Fibroblast of lung (primary cell): ENCODE results near the gene PRKAG2. TPM values are rescaled to one million over a fixed set of nuclear protein-coding genes. Genes with fewer than 3 reads are reported as not detected.

Source experiments
- DNase-seq, 2 donors: peaks; one replicate each; pipeline versions ENCODE4 v3.0.0 to v3.0.0-alpha.2; 2010; ENCODE audit warnings: low read depth in 2 of 2
- H2AFZ ChIP-seq: 2 replicates; pipeline ENCODE4 v1.5.1; 2012; ENCODE audit warnings: low read length, control low read depth, inconsistent platforms
- H3K27ac ChIP-seq: 2 replicates; pipeline ENCODE4 v1.5.1; 2011; ENCODE audit warnings: low read length, control low read depth; ENCODE audit not compliant: insufficient read depth
- H3K27me3 ChIP-seq: 2 replicates; pipeline ENCODE4 v1.5.1; 2011; ENCODE audit warnings: mild to moderate bottlenecking, low read length; ENCODE audit not compliant: control insufficient read depth, insufficient read depth
- H3K36me3 ChIP-seq: 2 replicates; pipeline ENCODE4 v1.5.1; 2011; ENCODE audit warnings: low read length; ENCODE audit not compliant: control insufficient read depth, insufficient read depth
- H3K4me1 ChIP-seq: 2 replicates; pipeline ENCODE4 v1.5.1; 2011; ENCODE audit warnings: low read length; ENCODE audit not compliant: control insufficient read depth, insufficient read depth; ENCODE audit errors: extremely low read depth
- H3K4me2 ChIP-seq: 2 replicates; pipeline ENCODE4 v1.5.1; 2011; ENCODE audit warnings: low read length, control low read depth; ENCODE audit not compliant: insufficient read depth; ENCODE audit errors: extremely low read depth
- H3K4me3 ChIP-seq, 4 experiments: fragments of 200-600 bp in 1 of 4; sonication (generic) in 1 of 4; replicated peaks in 1 of 4; 2 replicates each; pipeline ENCODE4 v1.5.1; 2011 to 2016; ENCODE audit warnings: low read length in 4 of 4, low read depth in 3 of 4, mild to moderate bottlenecking in 3 of 4, control low read depth in 2 of 4, inconsistent platforms in 1 of 4, mixed read lengths in 1 of 4; ENCODE audit not compliant: insufficient read depth in 1 of 4; ENCODE audit errors: control extremely low read depth in 1 of 4
- H3K79me2 ChIP-seq: 2 replicates; pipeline ENCODE4 v1.5.1; 2012; ENCODE audit warnings: mild to moderate bottlenecking, low read length, inconsistent platforms; ENCODE audit not compliant: control insufficient read depth, insufficient read depth
- H3K9ac ChIP-seq: 2 replicates; pipeline ENCODE4 v1.5.1; 2011; ENCODE audit warnings: mild to moderate bottlenecking, low read length, control low read depth; ENCODE audit not compliant: insufficient read depth
- H3K9me3 ChIP-seq: 2 replicates; pipeline ENCODE4 v1.5.1; 2012; ENCODE audit warnings: low read depth, low read length; ENCODE audit not compliant: control insufficient read depth, insufficient read depth
- H4K20me1 ChIP-seq: 2 replicates; pipeline ENCODE4 v1.5.1; 2011; ENCODE audit warnings: low read length; ENCODE audit not compliant: control insufficient read depth, insufficient read depth; ENCODE audit errors: extremely low read depth
- CTCF ChIP-seq, 2 donors: IDR thresholded peaks in 1 of 2; conservative IDR thresholded peaks in 1 of 2; 1 replicate in 1 of 2; 2 replicates in 1 of 2; pipeline ENCODE4 v1.5.1; 2011 to 2012; ENCODE audit warnings: low read length in 2 of 2, control low read depth in 1 of 2, inconsistent platforms in 1 of 2, low read depth in 1 of 2, mild to moderate bottlenecking in 1 of 2
- EZH2 ChIP-seq: IDR thresholded peaks from 2 replicates; pipeline ENCODE4 v1.5.1; 2012; ENCODE audit warnings: low read length, control low read depth, mild to moderate bottlenecking; ENCODE audit errors: missing control alignments
- polyA plus RNA-seq, 2 donors: library from polyadenylated mRNA; depleted of rRNA in 1 of 2; stranded (reverse) in 1 of 2; unstranded in 1 of 2; fragments of >200 nt; gene quantifications; 2 replicates each; pipeline ENCODE4 v1.2.1, GENCODE V29; 2011 to 2012; ENCODE audit warnings: missing spikeins in 1 of 2
- total RNA-seq: library from RNA; depleted of rRNA; stranded (reverse); fragments of >200 nt; gene quantifications from 2 replicates; pipeline ENCODE4 v1.2.1, GENCODE V29; 2014

The PRKAG2 gene
- total and polyA plus RNA-seq, 2 donors (not counting 1 experiment from before 2014, with no cell fraction given) = 11.9 to 56.7 TPM

DNA sequence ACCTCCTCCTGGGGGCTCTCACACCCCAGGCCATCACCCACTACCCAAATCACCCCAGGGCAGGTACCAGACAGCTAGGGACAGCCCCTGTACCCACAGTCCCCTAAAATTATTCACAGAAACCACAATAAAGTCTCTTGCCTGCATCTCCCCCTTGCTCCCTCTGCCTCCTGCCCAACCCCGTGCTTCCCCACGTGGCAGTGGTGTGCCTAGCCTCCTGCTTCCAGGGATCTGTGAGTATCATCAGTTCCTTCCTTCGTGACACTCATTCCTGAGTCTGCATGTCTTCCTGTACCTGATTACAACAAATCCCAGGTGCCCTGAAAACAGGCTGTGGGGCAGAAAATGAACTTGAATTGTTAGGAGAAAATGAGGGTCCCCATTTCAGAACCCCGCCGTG, 61.5 kb downstream of the PRKAG2 start:
- no peaks in the 10 kb centered on the region for H3K79me2 ChIP-seq
- no peak for TF ChIP-seq CTCF (conservative IDR thresholded peaks at IDR 0.05 in 1 of 2, IDR thresholded peaks at IDR 0.05 in 1 of 2; ENCODE audit: low read depth in 1 of 2, low read length in 2 of 2)
- no peak for TF ChIP-seq EZH2
- H3K27me3 ChIP-seq = peaks cover 2% of the 10 kb centered on the region

GRCh38 chr7:151814400-151815009, 62.4 kb downstream of the PRKAG2 start:
- H3K9me3 ChIP-seq = no peaks in the 10 kb centered on the region
- H3K79me2 ChIP-seq = no peaks in the 10 kb centered on the region
- H2AFZ ChIP-seq = no peak overlapping the region
- no peak overlapping the region for H3K4me2 ChIP-seq
- no peaks in the 10 kb centered on the region for H3K4me1 ChIP-seq
- no peak for DNase-seq
- no peaks in the 10 kb centered on the region for H3K36me3 ChIP-seq
- H3K27me3 ChIP-seq = peaks cover 2% of the 10 kb centered on the region
- TF ChIP-seq EZH2 (no peak), CTCF (conservative IDR thresholded peaks at IDR 0.05 in 1 of 2, IDR thresholded peaks at IDR 0.05 in 1 of 2; ENCODE audit: low read depth in 1 of 2, low read length in 2 of 2) (no peak)
- H3K4me3 ChIP-seq = no peak overlapping the region
- H3K27ac ChIP-seq = no peak overlapping the region
- no peak overlapping the region for H3K9ac ChIP-seq
- H4K20me1 ChIP-seq = no peaks in the 10 kb centered on the region

More for the DNA sequence above, 61.5 kb downstream of the PRKAG2 start:
- Histone ChIP-seq H4K20me1 (no peaks in the 10 kb centered on the region), H3K4me3 (no peak overlapping the region), H3K9me3 (no peaks in the 10 kb centered on the region), H3K4me2 (no peak overlapping the region), H2AFZ (no peak overlapping the region), H3K4me1 (no peaks in the 10 kb centered on the region), H3K36me3 (no peaks in the 10 kb centered on the region), H3K27ac (no peak overlapping the region), H3K9ac (no peak overlapping the region)
- DNase-seq = no peak

DNA sequence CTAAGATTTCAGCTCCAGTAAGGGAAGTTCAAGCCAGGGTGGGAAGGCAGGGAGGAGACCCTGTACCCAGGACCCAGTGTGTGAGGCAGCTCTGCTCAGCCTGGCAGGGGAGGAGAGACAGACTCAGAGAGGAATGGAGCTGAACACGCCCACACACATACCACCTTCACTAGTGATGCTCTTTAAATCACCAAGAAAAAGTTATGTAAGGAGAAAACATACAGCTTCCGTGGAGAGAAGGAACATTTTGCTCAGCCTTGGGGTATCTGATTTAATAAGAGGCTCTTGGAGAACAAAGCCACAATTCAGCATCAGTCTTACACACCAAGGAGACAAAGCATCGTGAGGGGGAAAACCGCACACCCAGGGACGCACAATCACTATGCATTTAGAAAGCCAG, 62.9 kb downstream of the PRKAG2 start:
- TF ChIP-seq CTCF (conservative IDR thresholded peaks at IDR 0.05 in 1 of 2, IDR thresholded peaks at IDR 0.05 in 1 of 2; ENCODE audit: low read depth in 1 of 2, low read length in 2 of 2) (no peak), EZH2 (no peak)
- Histone ChIP-seq H3K36me3 (no peaks in the 10 kb centered on the region), H3K9ac (no peak overlapping the region), H3K4me2 (no peak overlapping the region), H3K4me3 (no peak overlapping the region), H4K20me1 (no peaks in the 10 kb centered on the region), H2AFZ (no peak overlapping the region), H3K4me1 (no peaks in the 10 kb centered on the region), H3K9me3 (no peaks in the 10 kb centered on the region), H3K79me2 (no peaks in the 10 kb centered on the region), H3K27ac (no peak overlapping the region), H3K27me3 (peaks cover 2% of the 10 kb centered on the region)
- DNase-seq = peak in 1 of 2 donors; percentile 53
